Osteoblast (primary cell): Measurements from ENCODE around the gene FKTN. TPM values are rescaled to one million over a fixed set of nuclear protein-coding genes. Genes with fewer than 3 reads are reported as not detected.

ENCODE experiments used
- DNase-seq: peaks from one replicate; pipeline ENCODE4 v3.0.0; 2011; ENCODE audit warnings: low spot score, mixed read lengths; ENCODE audit not compliant: insufficient read length; ENCODE audit errors: missing footprints
- H2AFZ ChIP-seq: 2 replicates; pipeline ENCODE4 v1.6.0; 2011; ENCODE audit warnings: mild to moderate bottlenecking, low read length
- H3K27ac ChIP-seq: 2 replicates; pipeline ENCODE4 v1.5.1; 2011; ENCODE audit warnings: mild to moderate bottlenecking, low read depth, low read length, moderate library complexity
- H3K27me3 ChIP-seq: 2 replicates; pipeline ENCODE4 v1.6.0; 2012; ENCODE audit warnings: mild to moderate bottlenecking, control low read depth, inconsistent platforms, low read length, moderate library complexity; ENCODE audit not compliant: insufficient read depth
- H3K36me3 ChIP-seq: 2 replicates; pipeline ENCODE4 v1.5.1; 2011; ENCODE audit warnings: mild to moderate bottlenecking, low read length, control low read depth, moderate library complexity; ENCODE audit not compliant: insufficient read depth
- H3K4me1 ChIP-seq: 2 replicates; pipeline ENCODE4 v1.5.1; 2011; ENCODE audit warnings: mild to moderate bottlenecking, low read length, control low read depth, moderate library complexity; ENCODE audit not compliant: insufficient read depth
- H3K4me2 ChIP-seq: 2 replicates; pipeline ENCODE4 v1.6.0; 2011; ENCODE audit warnings: mild to moderate bottlenecking, low read length; ENCODE audit not compliant: insufficient read depth
- H3K4me3 ChIP-seq: fragments of 200-600 bp; sonication (generic); 3 replicates; pipeline ENCODE4 v1.5.1; 2012; ENCODE audit warnings: mild to moderate bottlenecking, low read length, inconsistent platforms; ENCODE audit not compliant: insufficient read depth
- H3K79me2 ChIP-seq: 2 replicates; pipeline ENCODE4 v1.6.0; 2012; ENCODE audit warnings: mild to moderate bottlenecking, low read length, control low read depth, inconsistent platforms; ENCODE audit not compliant: insufficient read depth
- H3K9me3 ChIP-seq: 2 replicates; pipeline ENCODE4 v1.5.1; 2011; ENCODE audit warnings: low read depth, low read length, control low read depth
- H4K20me1 ChIP-seq: 2 replicates; pipeline ENCODE4 v1.6.0; 2012; ENCODE audit warnings: mild to moderate bottlenecking, low read length, control low read depth; ENCODE audit not compliant: insufficient read depth
- total RNA-seq: library from RNA; depleted of rRNA; stranded (reverse); fragments of >200 nt; gene quantifications from 2 replicates; pipeline ENCODE4 v1.2.3, GENCODE V29; 2012
- TF ChIP-seq, protein P1 (sequence below): IDR thresholded peaks from 2 replicates; pipeline ENCODE4 v1.5.1; 2011; ENCODE audit warnings: mild to moderate bottlenecking, low read depth, low read length, moderate library complexity; ENCODE audit errors: extremely low read depth

The FKTN gene
- total RNA-seq, 1 donor: 21.0 TPM

DNA sequence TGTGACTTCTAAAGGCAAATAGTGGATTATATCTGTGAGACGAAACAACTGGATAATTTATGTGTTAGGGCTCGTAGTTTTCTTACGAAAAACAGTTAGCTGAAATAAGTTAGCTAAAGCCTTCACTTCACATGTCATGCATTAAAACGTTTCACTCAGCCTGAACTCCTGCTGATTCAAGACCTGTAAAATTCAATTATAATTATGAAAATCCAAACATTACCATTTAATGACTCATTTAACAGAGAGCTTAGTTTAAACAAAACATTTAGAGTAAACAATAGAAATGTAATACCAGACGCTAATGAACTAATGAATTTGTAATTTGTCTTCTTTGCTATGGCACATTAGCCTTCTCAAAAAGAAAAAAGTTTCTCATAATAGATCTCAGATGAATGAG lies 106.0 kb downstream of the FKTN start:
- Histone ChIP-seq H3K79me2 (no peaks in the 10 kb centered on the region), H3K27ac (no peak overlapping the region), H3K36me3 (no peaks in the 10 kb centered on the region), H3K4me1 (no peaks in the 10 kb centered on the region), H2AFZ (no peak overlapping the region), H3K4me3 (no peak overlapping the region), H3K9me3 (no peaks in the 10 kb centered on the region), H3K27me3 (peaks cover 7% of the 10 kb centered on the region), H4K20me1 (no peaks in the 10 kb centered on the region), H3K4me2 (no peak overlapping the region)
- TF ChIP-seq, protein P1, sequence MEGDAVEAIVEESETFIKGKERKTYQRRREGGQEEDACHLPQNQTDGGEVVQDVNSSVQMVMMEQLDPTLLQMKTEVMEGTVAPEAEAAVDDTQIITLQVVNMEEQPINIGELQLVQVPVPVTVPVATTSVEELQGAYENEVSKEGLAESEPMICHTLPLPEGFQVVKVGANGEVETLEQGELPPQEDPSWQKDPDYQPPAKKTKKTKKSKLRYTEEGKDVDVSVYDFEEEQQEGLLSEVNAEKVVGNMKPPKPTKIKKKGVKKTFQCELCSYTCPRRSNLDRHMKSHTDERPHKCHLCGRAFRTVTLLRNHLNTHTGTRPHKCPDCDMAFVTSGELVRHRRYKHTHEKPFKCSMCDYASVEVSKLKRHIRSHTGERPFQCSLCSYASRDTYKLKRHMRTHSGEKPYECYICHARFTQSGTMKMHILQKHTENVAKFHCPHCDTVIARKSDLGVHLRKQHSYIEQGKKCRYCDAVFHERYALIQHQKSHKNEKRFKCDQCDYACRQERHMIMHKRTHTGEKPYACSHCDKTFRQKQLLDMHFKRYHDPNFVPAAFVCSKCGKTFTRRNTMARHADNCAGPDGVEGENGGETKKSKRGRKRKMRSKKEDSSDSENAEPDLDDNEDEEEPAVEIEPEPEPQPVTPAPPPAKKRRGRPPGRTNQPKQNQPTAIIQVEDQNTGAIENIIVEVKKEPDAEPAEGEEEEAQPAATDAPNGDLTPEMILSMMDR: no peak
- DNase-seq: no peak

DNA sequence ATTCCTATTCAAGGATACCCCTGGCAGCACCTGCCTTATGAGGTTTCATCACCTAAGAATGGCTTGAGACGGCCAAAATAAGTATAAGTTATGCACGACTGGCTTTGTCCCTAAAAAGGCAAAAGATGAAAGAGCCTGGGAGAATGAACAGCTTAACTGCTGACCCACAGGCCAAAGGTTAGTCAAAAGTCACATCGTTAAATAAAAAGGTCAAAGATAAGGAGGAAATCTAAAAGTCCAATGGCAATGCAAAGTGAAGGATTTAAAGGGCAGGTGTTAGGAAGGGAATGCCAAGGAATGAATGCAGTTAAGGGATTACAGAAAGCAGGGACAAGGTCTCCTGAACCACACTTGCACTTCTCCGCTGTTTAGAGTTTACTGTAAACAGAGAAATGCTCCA lies 109.9 kb downstream of the FKTN start:
- H3K27ac ChIP-seq: no peak overlapping the region
- TF ChIP-seq, protein P1: no peak
- H3K4me2 ChIP-seq: no peak overlapping the region
- no peaks in the 10 kb centered on the region for H3K9me3 ChIP-seq
- no peaks in the 10 kb centered on the region for H3K79me2 ChIP-seq
- no peak overlapping the region for H3K4me3 ChIP-seq
- no peaks in the 10 kb centered on the region for H3K4me1 ChIP-seq
- no peaks in the 10 kb centered on the region for H3K36me3 ChIP-seq
- H4K20me1 ChIP-seq: no peaks in the 10 kb centered on the region
- no peak for DNase-seq
- H3K27me3 ChIP-seq: peaks cover 7% of the 10 kb centered on the region
- H2AFZ ChIP-seq: no peak overlapping the region

DNA sequence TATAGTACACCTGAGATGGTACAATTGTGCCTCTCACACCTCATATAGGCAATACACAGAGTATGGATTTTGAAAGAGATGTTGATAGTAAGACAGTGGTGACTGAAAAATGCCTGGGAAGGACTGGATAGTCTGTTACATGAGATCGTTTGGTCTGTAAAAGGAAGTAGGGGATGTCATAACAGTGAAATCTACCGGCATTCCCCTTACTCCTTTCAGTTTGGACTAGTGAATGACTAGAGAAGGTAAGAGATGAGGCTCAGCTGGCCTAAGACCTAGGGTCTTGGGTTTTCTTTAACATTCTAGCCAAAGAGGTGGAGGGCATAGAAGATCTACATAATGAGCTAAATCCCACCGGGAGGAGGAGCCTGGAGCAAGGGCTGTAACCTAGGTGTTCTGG lies 112.4 kb downstream of the FKTN start:
- no peaks in the 10 kb centered on the region for H3K79me2 ChIP-seq
- TF ChIP-seq, protein P1: no peak
- H3K27ac ChIP-seq: no peak overlapping the region
- no peaks in the 10 kb centered on the region for H3K4me1 ChIP-seq
- no peaks in the 10 kb centered on the region for H3K36me3 ChIP-seq
- H3K27me3 ChIP-seq: peaks cover 7% of the 10 kb centered on the region
- DNase-seq: no peak
- H4K20me1 ChIP-seq: no peaks in the 10 kb centered on the region
- no peak overlapping the region for H3K4me2 ChIP-seq
- no peak overlapping the region for H3K4me3 ChIP-seq
- no peaks in the 10 kb centered on the region for H3K9me3 ChIP-seq
- no peak overlapping the region for H2AFZ ChIP-seq

DNA sequence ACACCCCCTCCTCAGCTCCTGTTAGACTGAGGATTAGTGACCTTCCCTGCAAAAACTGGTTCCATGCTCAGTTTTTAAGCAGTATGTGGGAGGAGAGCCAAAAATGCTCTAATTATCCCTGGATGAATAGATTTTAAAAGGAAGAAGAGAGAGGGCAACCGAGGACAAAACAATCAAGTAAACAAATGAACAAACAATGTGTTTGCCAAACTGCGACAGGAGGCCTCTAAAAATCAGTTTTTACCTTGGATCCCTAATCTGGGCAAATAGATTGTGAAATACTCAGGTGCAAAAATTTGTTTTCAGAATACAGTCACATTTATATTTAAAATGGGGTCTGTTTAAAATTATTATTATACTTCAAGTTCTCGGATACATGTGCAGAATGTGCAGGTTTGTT lies 112.8 kb downstream of the FKTN start:
- Histone ChIP-seq H3K4me3 (no peak overlapping the region), H3K36me3 (no peaks in the 10 kb centered on the region), H3K4me2 (no peak overlapping the region), H3K79me2 (no peaks in the 10 kb centered on the region), H4K20me1 (no peaks in the 10 kb centered on the region), H3K27me3 (peaks cover 7% of the 10 kb centered on the region), H3K27ac (no peak overlapping the region), H3K4me1 (no peaks in the 10 kb centered on the region), H3K9me3 (no peaks in the 10 kb centered on the region), H2AFZ (no peak overlapping the region)
- TF ChIP-seq, protein P1: no peak
- no peak for DNase-seq
